GM18951 (cell line): ENCODE measurements around the gene CDCP2.
"Not testable (repeated sequence)": the region's sequence is repeated elsewhere in the genome, so short reads cannot be mapped to it uniquely, and the experiment has no call there.

ENCODE experiments used
- POLR2A ChIP-seq: IDR thresholded peaks from 4 replicates; pipeline ENCODE4 v1.6.1; 2011; ENCODE audit warnings: mild to moderate bottlenecking; ENCODE audit not compliant: insufficient read length, insufficient read depth; ENCODE audit errors: extremely low read depth
- in situ Hi-C: fragments of 300-500 bp; cut with MboI; formaldehyde crosslinking; loops from one replicate; pipeline ENCODE4 v1.12.0; 2022; ENCODE audit warnings: low sequenced_read_pairs, mixed read lengths, inconsistent platforms; ENCODE audit not compliant: unreplicated experiment

The CDCP2 gene

DNA sequence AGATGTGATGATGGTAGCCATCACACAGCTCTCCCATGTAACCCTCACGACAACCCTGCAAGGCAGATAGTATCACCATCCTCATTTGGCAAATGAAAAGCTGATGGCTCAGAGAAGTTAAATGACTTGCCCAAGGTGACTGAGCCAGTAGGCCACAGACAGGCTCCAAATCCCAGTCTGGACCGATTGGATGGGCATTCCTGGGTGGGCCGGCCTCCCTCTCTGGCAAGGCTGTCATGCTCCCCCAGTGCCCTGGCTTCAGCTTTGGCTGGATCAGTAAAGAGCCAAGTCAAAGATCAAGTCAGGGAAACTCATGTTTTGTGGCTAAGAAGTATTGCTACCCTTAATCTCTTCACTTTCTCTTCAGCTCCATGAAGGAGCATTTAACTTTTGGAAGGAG, 41.2 kb downstream of the CDCP2 start:
- TF ChIP-seq POLR2A, result no peak
- in situ Hi-C loops, result no loop called here

DNA sequence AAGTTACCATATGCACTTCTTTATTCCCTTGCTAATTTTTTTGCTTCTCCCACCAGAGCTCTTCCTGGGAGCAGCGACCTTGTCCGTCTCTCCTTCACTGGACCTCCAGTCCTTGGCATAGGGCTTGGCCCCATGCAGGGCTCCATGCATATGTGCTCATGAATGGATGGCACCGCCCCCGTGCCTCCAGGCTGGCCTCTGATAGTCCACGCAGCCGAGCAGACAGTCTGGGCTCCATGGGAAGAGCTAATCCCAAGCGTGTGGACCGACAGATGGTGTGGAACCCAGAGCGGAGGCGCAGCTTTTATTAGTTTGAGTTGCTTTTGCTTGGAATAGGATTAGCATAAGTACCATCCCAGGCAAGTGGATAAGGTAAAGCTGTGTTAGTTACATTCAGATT, 41.8 kb downstream of the CDCP2 start:
- TF ChIP-seq POLR2A, result no peak
- in situ Hi-C loops, result no loop called here

DNA sequence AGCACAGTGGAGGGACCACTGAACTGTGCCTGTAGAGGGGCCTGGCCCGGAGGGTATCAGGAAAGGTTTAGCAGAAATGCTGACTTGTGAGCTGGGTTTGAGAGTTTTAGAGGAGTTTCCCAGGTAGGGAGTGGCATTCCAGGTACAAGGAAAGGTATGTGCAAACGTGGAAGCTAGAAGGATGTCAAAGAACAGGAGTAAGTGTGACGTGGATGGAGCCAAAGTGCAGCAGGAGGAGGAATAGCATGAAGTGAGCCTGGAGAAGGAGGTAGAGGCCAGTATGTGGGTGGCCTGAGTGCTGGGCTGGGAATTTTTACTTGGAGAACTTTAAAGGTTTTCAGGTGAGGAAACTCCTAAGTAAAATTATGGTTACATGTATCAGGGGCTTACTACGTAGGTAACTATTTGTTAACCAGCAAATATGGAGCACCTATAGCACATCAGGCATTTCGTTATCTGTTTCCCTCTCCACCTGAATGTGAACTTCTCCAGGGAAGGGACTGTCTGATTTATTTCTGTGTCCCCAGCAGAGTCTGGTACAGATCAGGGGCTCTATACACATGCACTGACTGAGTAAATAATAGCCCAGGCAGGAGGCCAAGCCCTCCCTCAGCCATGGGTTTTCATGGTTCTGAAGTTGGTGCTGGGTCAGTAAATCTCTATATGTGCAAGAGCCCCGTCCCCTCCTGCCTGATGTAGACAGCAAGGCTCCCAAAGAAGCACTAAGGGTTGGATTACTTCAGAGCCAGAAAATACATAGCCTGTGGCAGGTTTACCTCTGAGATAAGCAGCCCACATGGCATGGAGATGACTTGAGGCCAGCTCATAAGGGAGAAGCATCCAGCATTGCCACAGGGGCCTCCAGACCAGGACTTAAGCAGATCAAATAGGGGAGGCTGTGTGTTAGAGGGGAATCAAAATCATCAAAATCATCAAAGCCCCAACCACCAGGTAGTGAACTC, 43.4 kb downstream of the CDCP2 start:
- no peak for TF ChIP-seq POLR2A
- in situ Hi-C loops, result no loop called here

DNA sequence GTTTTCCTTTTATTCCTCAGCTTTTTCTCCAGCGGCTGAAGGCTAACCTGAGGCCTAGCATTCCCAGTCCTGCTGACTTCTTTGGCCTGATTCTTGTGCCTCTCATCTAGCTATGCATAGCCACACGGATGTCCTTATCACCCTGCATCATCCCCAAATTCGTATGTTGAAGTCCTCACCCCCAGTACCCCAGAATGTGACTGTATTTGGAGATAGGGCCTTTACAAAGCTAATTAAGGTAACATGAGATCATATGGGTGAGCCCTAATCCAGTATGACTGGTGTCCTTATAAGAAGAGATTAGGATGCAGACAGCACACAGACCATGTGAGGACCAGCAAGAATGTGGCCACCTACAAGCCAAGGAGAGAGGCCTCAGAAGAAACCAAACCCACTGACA, 44.6 kb downstream of the CDCP2 start:
- TF ChIP-seq POLR2A, result no peak
- in situ Hi-C loops, result no loop called here

DNA sequence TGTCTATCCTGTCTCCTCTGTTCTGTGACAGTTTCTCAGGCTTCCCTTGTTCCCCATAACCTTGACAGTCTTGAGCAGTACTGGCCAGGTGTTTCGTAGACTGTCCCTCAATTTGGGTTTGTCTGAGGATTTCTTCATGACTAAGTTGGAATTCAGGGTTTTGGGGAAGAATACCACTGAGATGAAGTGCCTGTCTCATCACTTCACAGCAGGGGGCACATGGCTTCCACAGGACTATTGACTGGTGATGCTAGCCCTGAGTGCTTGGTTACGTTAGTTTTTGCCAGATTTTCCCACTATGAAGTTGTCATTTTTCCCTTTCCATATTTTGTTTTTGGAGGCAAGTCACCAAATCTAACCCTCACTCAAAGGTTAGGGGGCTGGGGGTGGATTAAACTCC, 45.7 kb downstream of the CDCP2 start:
- TF ChIP-seq POLR2A, result no peak
- in situ Hi-C loops, result no loop called here

DNA sequence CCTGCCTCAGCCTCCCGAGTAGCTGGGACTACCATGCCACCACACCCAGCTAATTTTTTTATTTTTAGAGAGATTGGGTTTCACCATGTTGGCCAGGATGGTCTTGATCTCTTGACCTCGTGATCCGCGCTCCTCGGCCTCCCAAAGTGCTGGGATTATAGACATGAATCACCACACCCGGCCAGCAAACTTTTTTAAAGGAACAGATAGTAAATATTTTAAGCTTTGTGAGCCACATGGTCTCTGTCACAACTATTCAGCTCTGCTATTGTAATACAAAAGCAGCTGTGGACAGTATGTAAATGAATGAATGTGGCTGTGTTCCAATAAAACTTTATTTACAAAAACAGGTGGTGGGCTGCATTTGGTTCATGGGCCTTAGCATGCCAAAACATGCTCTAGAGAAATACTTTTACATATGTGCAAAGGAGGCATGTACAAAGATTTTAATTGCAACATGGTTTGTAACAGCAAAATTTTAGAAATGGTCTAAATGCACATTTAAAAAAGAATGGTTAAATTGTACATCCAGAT, 47.0 kb downstream of the CDCP2 start:
- no peak for TF ChIP-seq POLR2A
- in situ Hi-C loops, result no loop called here

DNA sequence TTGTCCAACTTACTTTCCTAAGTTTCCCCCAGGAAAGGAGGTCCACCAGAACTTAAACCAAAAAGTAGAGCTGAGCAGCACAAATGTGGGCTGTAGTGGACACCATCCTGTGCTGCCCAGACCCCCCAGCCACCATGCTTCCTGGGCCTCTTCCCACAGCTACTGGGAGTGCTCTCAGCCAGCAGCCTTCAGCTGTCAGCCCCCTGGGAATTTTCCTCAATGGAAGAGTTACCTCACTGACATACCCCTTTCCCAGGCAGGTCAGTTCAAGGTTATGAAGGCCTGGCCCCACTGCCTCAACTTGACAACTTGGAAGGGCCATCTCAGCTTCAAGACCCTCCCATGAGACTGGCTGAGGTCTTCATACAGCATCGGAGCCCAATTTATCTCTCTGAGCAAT, 47.7 kb downstream of the CDCP2 start:
- TF ChIP-seq POLR2A, result no peak
- in situ Hi-C loops, result no loop called here

DNA sequence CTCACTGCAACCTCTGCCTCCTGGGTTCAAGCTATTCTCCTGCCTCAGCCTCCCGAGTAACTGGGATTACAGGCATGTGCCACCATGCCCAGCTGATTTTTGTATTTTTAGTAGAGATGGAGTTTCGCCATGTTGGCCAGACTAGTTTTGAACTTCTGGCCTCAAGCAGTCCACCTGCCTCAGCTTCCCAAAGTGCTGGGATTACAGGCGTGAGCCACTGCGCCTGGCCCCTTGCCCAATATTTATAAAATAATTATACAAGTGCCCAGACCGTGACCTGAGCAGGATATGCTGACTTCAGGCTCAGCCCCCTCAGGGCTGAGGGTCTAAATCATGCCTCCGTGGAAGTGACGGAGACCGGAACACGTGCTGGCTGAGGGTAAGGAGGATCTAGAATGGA, 48.2 kb downstream of the CDCP2 start:
- in situ Hi-C loops, result not testable (repeated sequence)

DNA sequence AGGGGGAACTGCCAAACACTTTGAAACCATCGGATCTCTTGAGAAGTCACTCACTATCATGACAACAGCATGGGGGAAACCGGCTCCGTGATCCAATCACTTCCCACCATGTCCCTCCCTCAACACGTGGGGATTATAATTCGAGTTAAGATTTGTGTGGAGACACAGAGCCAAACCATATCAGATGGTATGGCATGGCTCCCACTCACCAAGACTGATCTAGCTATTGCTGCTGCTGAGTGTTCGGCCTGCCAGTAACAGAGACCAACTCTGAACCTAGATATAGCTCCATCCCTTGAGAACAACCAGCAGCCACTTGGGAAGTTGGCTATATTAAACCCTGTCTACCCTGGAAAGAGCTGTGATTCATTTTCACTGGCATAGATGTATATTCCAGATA, 49.4 kb downstream of the CDCP2 start:
- no peak for TF ChIP-seq POLR2A
- in situ Hi-C loops, result no loop called here

DNA sequence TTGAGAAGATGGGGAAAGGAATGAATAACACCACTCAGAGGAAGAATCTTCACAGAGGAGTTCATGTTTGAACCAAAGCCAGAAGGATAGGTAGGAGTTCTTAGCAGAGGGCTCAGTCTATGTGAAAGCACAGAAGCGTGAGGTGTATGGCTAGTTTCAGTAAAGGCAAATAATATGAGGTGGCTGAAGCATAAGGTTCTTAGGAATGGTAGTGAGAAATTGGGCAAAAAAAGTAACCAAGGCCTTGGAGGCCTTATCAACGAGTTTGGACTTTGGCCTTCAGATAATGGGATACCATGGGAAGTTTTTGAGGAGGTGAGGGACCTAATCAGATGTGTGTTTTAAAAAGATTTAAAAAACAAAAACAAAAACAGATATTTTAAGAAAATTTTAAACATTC, 52.3 kb downstream of the CDCP2 start:
- no peak for TF ChIP-seq POLR2A
- in situ Hi-C loops, result no loop called here

DNA sequence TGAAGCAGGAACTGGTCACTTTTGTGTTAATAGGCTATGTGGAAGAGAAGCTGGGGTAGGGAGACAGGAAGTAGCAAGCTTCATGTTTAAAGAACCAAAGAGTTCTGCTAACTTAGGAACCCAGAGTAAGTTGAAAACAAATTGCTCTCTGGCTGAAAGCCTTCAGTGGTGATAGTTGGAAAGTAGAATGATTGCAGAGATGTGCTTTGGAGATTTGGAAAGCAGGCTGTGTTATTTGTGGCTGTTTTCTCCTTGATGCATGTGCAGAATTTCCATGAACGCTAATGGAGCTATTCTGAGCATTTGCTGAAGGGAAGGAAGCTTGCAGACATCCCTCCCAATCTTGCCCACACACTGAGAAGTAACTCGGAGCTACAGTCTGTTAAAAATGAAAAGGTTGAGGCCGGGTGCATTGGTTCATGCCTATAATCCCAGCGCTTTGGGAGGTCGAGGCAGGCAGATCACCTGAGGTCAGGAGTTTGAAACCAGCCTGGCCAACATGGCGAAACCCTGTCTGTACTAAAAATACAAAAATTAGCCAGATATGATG, 53.7 kb downstream of the CDCP2 start:
- TF ChIP-seq POLR2A, result no peak
- in situ Hi-C loops, result no loop called here

DNA sequence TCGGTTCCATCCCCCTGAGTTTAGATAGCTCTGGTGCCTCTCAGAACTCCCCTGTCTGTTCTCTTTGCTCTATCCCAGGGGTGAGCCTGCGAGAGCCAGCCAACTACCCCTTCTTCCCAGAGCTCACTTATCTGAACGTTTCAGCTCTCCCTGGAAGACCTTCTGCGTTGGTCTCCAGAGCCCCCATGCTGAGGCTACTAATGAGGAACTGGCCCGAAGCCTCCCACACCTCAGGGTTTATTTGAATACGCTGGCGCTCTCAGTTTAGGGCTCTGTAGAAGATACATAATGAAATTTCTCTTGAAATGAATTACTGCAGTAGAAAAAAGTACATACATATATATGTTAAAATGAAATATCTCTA, 55.9 kb downstream of the CDCP2 start:
- no peak for TF ChIP-seq POLR2A
- in situ Hi-C loops, result no loop called here

DNA sequence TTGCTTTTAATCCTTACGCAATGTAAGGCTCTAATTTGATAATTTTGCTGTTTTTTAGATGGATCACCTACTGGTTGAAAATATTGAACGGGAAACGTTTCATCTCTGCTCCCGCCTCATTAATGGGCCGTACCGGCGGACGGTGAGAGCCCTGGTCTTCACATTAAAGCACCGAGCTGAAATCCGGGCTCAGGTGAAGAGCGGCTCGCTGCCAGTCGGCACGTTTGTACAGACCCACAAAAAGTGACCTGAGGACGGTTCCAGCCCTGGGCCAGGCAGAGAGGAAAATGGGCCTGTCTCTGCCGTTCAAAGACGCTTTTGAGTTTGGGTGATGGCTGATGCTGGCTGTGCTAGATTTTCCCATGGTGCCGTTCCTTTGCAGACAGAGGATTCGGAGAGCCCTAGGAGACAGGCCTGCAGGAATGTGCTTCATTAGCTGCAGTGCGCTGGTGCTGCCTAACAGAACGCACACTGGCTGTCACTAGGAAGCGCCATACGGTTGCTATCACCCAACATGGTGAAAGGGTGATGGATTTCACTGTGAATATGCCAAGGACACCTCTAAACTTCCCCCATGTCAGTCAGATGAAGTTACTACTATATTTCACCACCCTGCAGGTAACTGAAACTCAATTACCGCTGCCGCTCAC, 56.4 kb downstream of the CDCP2 start:
- TF ChIP-seq POLR2A, result no peak
- in situ Hi-C loops, result no loop called here
